ENCODE results near the gene KLHL11.

KLHL11 gene

GRCh38 chr17:41812381-41813151 lies 52.7 kb downstream of the KLHL11 start, which contains the start of gene FKBP10:
FKBP10 (plus strand) TSS chr17:41813004; CDS start chr17:41813035, 31 bp downstream.
- H3K4me2 ChIP-seq (ENCODE audit: low read length) = peak within 1 kb of the TSS; percentile 52
- no peaks in the 10 kb centered on the region for H3K36me3 ChIP-seq (ENCODE audit: insufficient read depth, low read length)
- H3K9ac ChIP-seq (ENCODE audit: low read length) = peak within 1 kb of the TSS; percentile 15; the same call in 1 of the 2 replicates
- H3F3A ChIP-seq (ENCODE audit: insufficient read depth, low read length) = no peaks in the 10 kb centered on the region
- no peak within 1 kb of the TSS for H2AFZ ChIP-seq (ENCODE audit: low read length)
- peaks cover 7% of the 10 kb centered on the region for H3K4me1 ChIP-seq (ENCODE audit: insufficient read depth, low read length, severe bottlenecking)
- H3K79me2 ChIP-seq (ENCODE audit: insufficient read depth, low read length) = no peaks in the 10 kb centered on the region
- no peaks in the 10 kb centered on the region for H3K9me2 ChIP-seq (ENCODE audit: low read depth, low read length)
- TF ChIP-seq EZH2 (IDR thresholded peaks at IDR 0.05; ENCODE audit: borderline replicate concordance, low read length) = no peak
- TF ChIP-seq CTCF (IDR thresholded peaks at IDR 0.05; ENCODE audit: low read length) = no peak
- peak within 1 kb of the TSS; percentile 53 for H3K4me3 ChIP-seq (ENCODE audit: low read depth, low read length, poor library complexity, severe bottlenecking)
- H3K9me3 ChIP-seq (ENCODE audit: low read length) = no peaks in the 10 kb centered on the region
- no peaks in the 10 kb centered on the region for H4K20me1 ChIP-seq (ENCODE audit: insufficient read depth, low read length)
- no peak within 1 kb of the TSS for H3K27ac ChIP-seq (ENCODE audit: low read depth, low read length, poor library complexity, severe bottlenecking)
- peaks cover 9% of the 10 kb centered on the region; the same call in 1 of the 2 replicates for H3K27me3 ChIP-seq (ENCODE audit: insufficient read depth, low read length)

GRCh38 chr17:41811549-41812380 lies 53.5 kb downstream of the KLHL11 start, which contains the start of gene P3H4:
P3H4 (minus strand) TSS chr17:41811949; CDS start chr17:41811915, 34 bp downstream.
- Histone ChIP-seq H3K4me3 (ENCODE audit: low read depth, low read length, poor library complexity, severe bottlenecking) (peak within 1 kb of the TSS; percentile 53), H3K9me3 (ENCODE audit: low read length) (no peaks in the 10 kb centered on the region), H3K9me2 (ENCODE audit: low read depth, low read length) (no peaks in the 10 kb centered on the region), H3K79me2 (ENCODE audit: insufficient read depth, low read length) (no peaks in the 10 kb centered on the region), H3K36me3 (ENCODE audit: insufficient read depth, low read length) (no peaks in the 10 kb centered on the region), H3K4me2 (ENCODE audit: low read length) (peak within 1 kb of the TSS; percentile 52), H3K27ac (ENCODE audit: low read depth, low read length, poor library complexity, severe bottlenecking) (no peak within 1 kb of the TSS), H2AFZ (ENCODE audit: low read length) (no peak within 1 kb of the TSS), H4K20me1 (ENCODE audit: insufficient read depth, low read length) (no peaks in the 10 kb centered on the region), H3K27me3 (ENCODE audit: insufficient read depth, low read length) (peaks cover 7% of the 10 kb centered on the region; the same call in 1 of the 2 replicates), H3K9ac (ENCODE audit: low read length) (peak within 1 kb of the TSS; percentile 15; the same call in 1 of the 2 replicates), H3K4me1 (ENCODE audit: insufficient read depth, low read length, severe bottlenecking) (peaks cover 7% of the 10 kb centered on the region), H3F3A (ENCODE audit: insufficient read depth, low read length) (no peaks in the 10 kb centered on the region)
- no peak for TF ChIP-seq EZH2 (IDR thresholded peaks at IDR 0.05; ENCODE audit: borderline replicate concordance, low read length)
- TF ChIP-seq CTCF (IDR thresholded peaks at IDR 0.05; ENCODE audit: low read length) = peak; percentile 48

- peaks cover 7% of the 10 kb centered on the region for H3K4me1 ChIP-seq (ENCODE audit: insufficient read depth, low read length, severe bottlenecking)
- H3K4me3 ChIP-seq (ENCODE audit: low read depth, low read length, poor library complexity, severe bottlenecking) = peak overlapping the region; percentile 53
- no peaks in the 10 kb centered on the region for H3K9me3 ChIP-seq (ENCODE audit: low read length)
- no peak for TF ChIP-seq EZH2 (IDR thresholded peaks at IDR 0.05; ENCODE audit: borderline replicate concordance, low read length)
- no peak for TF ChIP-seq CTCF (IDR thresholded peaks at IDR 0.05; ENCODE audit: low read length)
- peaks cover 7% of the 10 kb centered on the region; the same call in 1 of the 2 replicates for H3K27me3 ChIP-seq (ENCODE audit: insufficient read depth, low read length)
- H3K9me2 ChIP-seq (ENCODE audit: low read depth, low read length) = no peaks in the 10 kb centered on the region
- H3F3A ChIP-seq (ENCODE audit: insufficient read depth, low read length) = no peaks in the 10 kb centered on the region
- H3K27ac ChIP-seq (ENCODE audit: low read depth, low read length, poor library complexity, severe bottlenecking) = no peak overlapping the region
- no peaks in the 10 kb centered on the region for H4K20me1 ChIP-seq (ENCODE audit: insufficient read depth, low read length)
- H3K9ac ChIP-seq (ENCODE audit: low read length) = peak overlapping the region; percentile 15; the same call in 1 of the 2 replicates
- H2AFZ ChIP-seq (ENCODE audit: low read length) = no peak overlapping the region
- H3K4me2 ChIP-seq (ENCODE audit: low read length) = peak overlapping the region; percentile 52
- H3K36me3 ChIP-seq (ENCODE audit: insufficient read depth, low read length) = no peaks in the 10 kb centered on the region
- H3K79me2 ChIP-seq (ENCODE audit: insufficient read depth, low read length) = no peaks in the 10 kb centered on the region
Measured at GRCh38 chr17:41810659-41811548, 54.3 kb downstream of the KLHL11 start.

Measured in OCI-LY1 (cell line).